GM10248 (cell line): ENCODE data around the gene DNAJB11.

ENCODE experiments used
- CTCF ChIA-PET: fragments of 300-600 bp; sonication (Branson Sonifier 250); formaldehyde crosslinking; extraction: SDS; loops from one replicate; lab custom pipeline; 2021; ENCODE audit warnings: antibody characterized with exemption; lab: Yijun Ruan, JAX
- POLR2A ChIA-PET: fragments of 350-650 bp; sonication (Branson Sonifier 250); formaldehyde crosslinking; extraction: SDS; loops from one replicate; lab custom pipeline; 2020; ENCODE audit warnings: antibody characterized with exemption; lab: Yijun Ruan, JAX
- DNase-seq: peaks from one replicate; pipeline ENCODE4 v3.0.0; 2012; ENCODE audit errors: extremely low spot score
- CTCF ChIP-seq: IDR thresholded peaks from 2 replicates; pipeline ENCODE4 v1.5.1; 2012; ENCODE audit warnings: mild to moderate bottlenecking, low read depth; ENCODE audit errors: extremely low read depth, missing control alignments, control extremely low read depth

The DNAJB11 gene

GRCh38 chr3:186603159-186603558, 32.6 kb downstream of the DNAJB11 start:
- ChIA-PET POLR2A (no interaction called here), CTCF (interaction anchor here (1.3 to 17.4 kb wide), 3 partner anchors 10 to 219 kb away, joined by 3 to 155 read pairs (median 3); partner anchors contain the start of gene AHSG)
- no peak for DNase-seq
- no peak for TF ChIP-seq CTCF

GRCh38 chr3:186605078-186605477, 34.6 kb downstream of the DNAJB11 start:
- TF ChIP-seq CTCF, result no peak
- no peak for DNase-seq
- POLR2A ChIA-PET, result no interaction called here
- CTCF ChIA-PET, result interaction anchor here (1.2 to 17.4 kb wide), 2 partner anchors 10 to 20 kb away, joined by 3 to 155 read pairs; partner anchors contain the start of gene AHSG

GRCh38 chr3:186605561-186606545, 35.3 kb downstream of the DNAJB11 start:
- POLR2A ChIA-PET, result no interaction called here
- no peak for DNase-seq
- CTCF ChIA-PET, result interaction anchor here (1.2 to 17.4 kb wide), 2 partner anchors 10 to 21 kb away, joined by 3 to 155 read pairs; partner anchors contain the start of gene AHSG
- no peak for TF ChIP-seq CTCF

- no peak for TF ChIP-seq CTCF
- POLR2A ChIA-PET, result no interaction called here
- CTCF ChIA-PET, result interaction anchor here (0.9 to 12.5 kb wide), 9 partner anchors 8 to 948 kb away, joined by 3 to 202 read pairs (median 5); no protein-coding TSS in a partner anchor
- no peak for DNase-seq
These were observed 38.2 kb downstream of the DNAJB11 start for GRCh38 chr3:186608624-186609215.

GRCh38 chr3:186609247-186609868, 38.8 kb downstream of the DNAJB11 start:
- DNase-seq, result peak; percentile 42
- CTCF ChIA-PET, result interaction anchor here (1.1 to 12.5 kb wide), 10 partner anchors 8 to 949 kb away, joined by 3 to 202 read pairs (median 6); no protein-coding TSS in a partner anchor

More at GRCh38 chr3:186609247-186609868, 38.8 kb downstream of the DNAJB11 start:
- peak; percentile 21 for TF ChIP-seq CTCF
- POLR2A ChIA-PET, result no interaction called here
